ENCODE measurements around the gene VEGFA.

VEGFA gene

DNA sequence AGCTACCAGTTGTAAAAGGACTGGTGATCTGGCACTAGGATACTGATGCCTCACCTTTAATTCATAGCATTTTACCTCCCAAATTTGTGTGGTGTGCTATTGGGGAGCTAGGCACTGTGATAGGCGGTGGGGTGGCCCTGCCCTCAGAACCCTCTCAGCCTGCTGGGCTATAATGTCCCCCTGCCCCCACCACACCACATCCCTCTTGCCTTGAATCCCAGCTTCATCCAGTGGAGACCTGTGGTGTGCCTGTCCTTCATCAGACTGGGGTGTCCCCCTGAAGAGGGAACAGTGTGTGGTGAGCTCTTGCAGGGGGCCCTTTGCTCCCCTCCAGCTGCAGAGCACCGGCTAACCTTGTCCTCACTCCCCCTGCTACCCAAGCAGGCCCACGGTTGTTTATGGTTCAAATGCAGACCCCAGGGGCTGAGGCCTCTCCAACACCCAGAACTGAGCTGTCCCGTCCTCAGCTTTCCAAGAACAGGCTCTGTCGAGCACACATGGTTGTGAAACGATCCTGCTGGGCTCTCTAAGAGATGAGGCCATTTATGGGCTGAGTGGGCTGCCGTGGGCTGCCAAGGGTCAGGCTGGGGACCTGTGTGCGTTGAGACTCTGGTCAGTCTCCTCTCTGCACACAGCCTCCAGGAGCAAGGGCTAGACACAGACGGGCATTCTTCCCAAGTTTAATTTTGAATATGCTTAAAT, 26.9 kb upstream of the VEGFA start:
- no peak for TF ChIP-seq CTCF (IDR thresholded peaks at IDR 0.05; ENCODE audit: low read depth, low read length, missing control alignments)
- DNase-seq (ENCODE audit: low read depth) = no peak
- no peak overlapping the region for H3K4me3 ChIP-seq (ENCODE audit: low read depth, low read length)

DNA sequence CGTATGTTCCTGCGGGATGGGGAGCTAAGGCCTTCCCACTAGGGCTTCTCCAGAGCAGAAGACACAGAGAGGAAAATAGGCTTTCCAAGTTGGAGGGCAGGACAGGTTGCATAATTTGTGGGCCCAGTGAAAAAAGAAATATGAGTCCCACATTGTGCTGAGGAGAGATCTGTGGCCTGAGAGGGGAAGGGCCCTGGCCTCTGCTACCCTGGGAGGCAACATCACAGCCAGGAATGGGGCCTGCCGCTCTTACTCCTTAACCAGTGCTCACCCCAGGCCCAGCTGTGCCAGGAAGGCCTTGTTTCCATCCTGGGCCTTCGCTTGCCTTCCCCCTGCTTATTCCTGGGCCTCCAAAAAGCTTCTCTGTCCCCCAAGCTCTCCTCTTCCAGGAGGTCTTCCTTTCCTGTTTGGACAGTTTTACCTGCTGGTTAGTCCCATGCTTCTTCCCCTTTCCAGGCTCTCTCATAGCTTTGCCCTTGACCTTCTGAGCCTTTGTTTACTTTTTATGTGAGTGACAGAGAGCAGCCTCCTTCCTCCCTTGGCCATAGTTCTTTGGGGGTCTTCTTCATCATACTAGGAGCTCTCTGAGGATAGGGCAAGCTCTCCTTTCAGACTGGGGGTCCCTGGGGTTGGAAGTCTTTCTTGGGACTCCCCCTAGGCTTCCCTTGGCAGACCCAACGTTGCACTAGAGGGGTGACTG, 26.2 kb upstream of the VEGFA start:
- H3K4me3 ChIP-seq (ENCODE audit: low read depth, low read length) = no peak overlapping the region
- TF ChIP-seq CTCF (IDR thresholded peaks at IDR 0.05; ENCODE audit: low read depth, low read length, missing control alignments) = no peak
- DNase-seq (ENCODE audit: low read depth) = no peak

DNA sequence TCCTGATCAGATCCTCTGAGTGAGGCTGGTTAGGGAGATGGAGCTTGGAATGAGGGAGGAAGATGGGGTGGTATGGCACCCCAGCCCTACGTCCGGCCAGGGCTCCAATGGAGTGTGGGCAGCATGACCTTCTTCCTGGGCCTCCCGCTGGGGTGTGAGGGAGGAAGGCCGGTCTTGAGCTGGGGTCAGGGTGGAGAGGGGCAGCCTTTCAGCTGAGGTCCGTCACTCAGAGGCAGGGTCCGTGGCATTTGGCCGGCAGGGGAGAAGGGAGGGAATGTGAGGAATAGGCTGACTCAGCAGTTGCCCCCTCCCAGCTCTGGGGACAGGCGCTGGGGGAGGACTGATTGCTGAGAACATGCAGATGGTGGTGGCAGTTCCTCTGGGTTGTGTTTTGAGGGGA, 25.5 kb upstream of the VEGFA start:
- DNase-seq (ENCODE audit: low read depth) = no peak
- H3K4me3 ChIP-seq (ENCODE audit: low read depth, low read length) = no peak overlapping the region
- TF ChIP-seq CTCF (IDR thresholded peaks at IDR 0.05; ENCODE audit: low read depth, low read length, missing control alignments) = no peak

DNA sequence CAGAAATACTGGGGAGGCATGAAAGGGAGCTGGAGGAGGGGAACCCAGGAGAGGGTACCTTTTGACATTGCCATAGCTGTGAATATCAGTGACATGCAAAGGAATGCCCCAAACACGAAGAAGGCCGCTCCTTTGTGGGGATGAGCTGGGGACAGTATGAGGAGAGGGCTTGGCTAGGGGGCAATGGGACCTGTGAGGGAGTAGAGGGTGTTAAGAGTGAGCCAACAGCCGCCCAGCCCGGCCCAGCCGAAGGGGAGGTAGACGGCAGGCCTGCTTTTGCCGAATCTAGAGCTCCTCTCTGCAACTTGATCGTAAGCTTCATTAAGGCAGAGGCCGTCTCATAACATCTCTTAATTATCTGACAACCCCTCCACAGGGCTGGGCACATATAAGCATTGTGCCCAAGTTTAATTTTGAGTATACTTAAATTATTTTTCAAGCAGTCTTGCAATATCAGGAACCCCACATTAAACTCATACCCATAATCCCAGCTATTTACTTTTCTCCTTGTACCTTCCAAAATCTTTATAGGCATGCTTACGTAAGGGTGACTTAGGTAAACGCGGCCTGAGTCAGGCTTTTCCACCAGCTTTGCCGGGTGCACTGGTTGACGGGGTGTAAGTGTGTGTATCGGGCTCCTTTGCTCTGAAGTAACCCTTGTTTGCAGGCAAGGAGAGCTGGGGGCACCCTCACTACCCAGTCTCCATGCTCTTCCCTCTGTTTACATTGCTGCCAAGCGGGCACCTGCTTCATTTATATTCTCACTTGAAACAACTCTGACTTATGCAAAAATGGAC, 24.9 kb upstream of the VEGFA start:
- no peak overlapping the region for H3K4me3 ChIP-seq (ENCODE audit: low read depth, low read length)
- TF ChIP-seq CTCF (IDR thresholded peaks at IDR 0.05; ENCODE audit: low read depth, low read length, missing control alignments) = no peak
- no peak for DNase-seq (ENCODE audit: low read depth)

GRCh38 chr6:43746071-43746470, 23.9 kb upstream of the VEGFA start:
- no peak overlapping the region for H3K4me3 ChIP-seq (ENCODE audit: low read depth, low read length)
- no peak for TF ChIP-seq CTCF (IDR thresholded peaks at IDR 0.05; ENCODE audit: low read depth, low read length, missing control alignments)
- no peak for DNase-seq (ENCODE audit: low read depth)

GRCh38 chr6:43746613-43747102, 23.4 kb upstream of the VEGFA start:
- no peak for DNase-seq (ENCODE audit: low read depth)
- no peak overlapping the region for H3K4me3 ChIP-seq (ENCODE audit: low read depth, low read length)
- no peak for TF ChIP-seq CTCF (IDR thresholded peaks at IDR 0.05; ENCODE audit: low read depth, low read length, missing control alignments)

All from GM12864 (cell line).